DOHH2 (cell line): Measurements from ENCODE around the gene RGPD3.
"Not testable (repeated sequence)": the region's sequence is repeated elsewhere in the genome, so short reads cannot be mapped to it uniquely, and the experiment has no call there.

ENCODE experiments used
- H3F3A ChIP-seq: fragments of 200-600 bp; sonication (generic), shearing (Covaris generic); 2 replicates; pipeline ENCODE4 v1.6.0; 2016; ENCODE audit warnings: antibody characterized with exemption, mild to moderate bottlenecking; ENCODE audit not compliant: control insufficient read depth, insufficient read depth
- H3K27ac ChIP-seq: fragments of 200-600 bp; sonication (generic); 2 replicates; pipeline ENCODE4 v1.5.1; 2014; ENCODE audit warnings: low read depth, mild to moderate bottlenecking, low read length, moderate library complexity
- H3K27me3 ChIP-seq: fragments of 200-600 bp; sonication (generic); 2 replicates; pipeline ENCODE4 v1.6.1; 2014; ENCODE audit warnings: mild to moderate bottlenecking, low read length, mixed read lengths; ENCODE audit not compliant: control insufficient read depth
- H3K36me3 ChIP-seq: fragments of 200-600 bp; sonication (generic); 2 replicates; pipeline ENCODE4 v1.6.1; 2014; ENCODE audit warnings: mild to moderate bottlenecking, low read length, moderate library complexity, mixed read lengths; ENCODE audit not compliant: control insufficient read depth
- H3K4me1 ChIP-seq: fragments of 200-600 bp; sonication (generic); 2 replicates; pipeline ENCODE4 v1.6.1; 2014; ENCODE audit warnings: mild to moderate bottlenecking, low read length, mixed read lengths; ENCODE audit not compliant: control insufficient read depth
- H3K4me2 ChIP-seq: fragments of 200-600 bp; sonication (generic); 2 replicates; pipeline ENCODE4 v1.6.0; 2014; ENCODE audit warnings: mild to moderate bottlenecking, low read length, moderate library complexity
- H3K4me3 ChIP-seq: fragments of 200-600 bp; sonication (generic); 2 replicates; pipeline ENCODE4 v1.5.1; 2014; ENCODE audit warnings: mild to moderate bottlenecking, low read length, mixed read lengths
- H3K79me2 ChIP-seq: fragments of 200-600 bp; sonication (generic); 2 replicates; pipeline ENCODE4 v1.6.1; 2014; ENCODE audit warnings: mild to moderate bottlenecking, low read length, mixed read lengths; ENCODE audit not compliant: control insufficient read depth
- H3K9me2 ChIP-seq: fragments of 200-600 bp; sonication (generic); replicated peaks from 2 replicates; pipeline ENCODE4 v1.6.1; 2014; ENCODE audit warnings: mild to moderate bottlenecking, low read length, mixed read lengths; ENCODE audit not compliant: control insufficient read depth
- H3K9me3 ChIP-seq: fragments of 200-600 bp; sonication (generic); 2 replicates; pipeline ENCODE4 v1.6.1; 2014; ENCODE audit warnings: antibody characterized with exemption, low read length, mixed read lengths; ENCODE audit not compliant: control insufficient read depth, insufficient read depth
- H4K20me1 ChIP-seq: fragments of 200-600 bp; sonication (generic); 2 replicates; pipeline ENCODE4 v1.6.0; 2014; ENCODE audit warnings: low read depth, mild to moderate bottlenecking, antibody characterized with exemption, low read length, moderate library complexity; ENCODE audit not compliant: control insufficient read depth, insufficient read depth

The RGPD3 gene

DNA sequence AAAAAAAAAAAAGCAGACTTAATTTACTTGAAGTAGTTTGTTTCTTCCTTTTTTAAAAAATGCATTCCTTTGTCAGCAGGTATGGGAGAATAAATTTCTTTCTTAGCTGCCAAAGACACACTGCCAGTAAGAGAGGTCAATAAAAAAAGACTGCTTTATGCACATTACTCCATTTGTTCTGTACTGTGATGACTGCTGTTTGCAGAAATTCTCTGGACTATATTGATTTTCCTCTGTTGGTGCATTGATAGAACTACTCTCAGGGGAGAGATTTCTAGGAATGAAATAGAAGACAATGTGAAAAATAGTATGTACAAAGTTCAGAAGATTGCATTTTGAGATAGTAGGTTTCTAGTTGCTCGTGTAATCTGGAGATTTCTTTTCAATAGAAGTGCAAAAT is 11.3 kb upstream of the RGPD3 start:
- H3K4me3 ChIP-seq, H3K27ac ChIP-seq, H4K20me1 ChIP-seq, H3F3A ChIP-seq, H3K9me3 ChIP-seq, H3K9me2 ChIP-seq, H3K4me1 ChIP-seq, H3K4me2 ChIP-seq, H3K79me2 ChIP-seq, H3K36me3 ChIP-seq, H3K27me3 ChIP-seq: not testable (repeated sequence)

DNA sequence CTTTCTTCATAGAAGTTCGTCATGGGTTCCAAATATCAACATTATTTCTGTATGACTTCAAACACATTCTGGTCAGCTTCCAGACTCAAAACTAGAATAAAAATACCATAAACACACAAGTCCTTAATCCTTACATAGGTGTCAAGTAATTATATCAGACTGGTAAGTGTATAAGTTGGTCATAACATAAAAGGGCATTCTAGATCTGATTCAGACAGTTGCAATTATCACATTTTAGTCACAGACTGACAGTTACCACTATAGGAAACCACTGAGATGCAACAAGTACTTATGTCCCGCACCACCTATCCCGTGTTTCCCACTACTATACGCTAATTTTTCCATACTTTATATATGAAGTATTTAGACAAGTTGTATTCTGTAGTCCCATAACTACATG is 9.4 kb upstream of the RGPD3 start:
- not testable (repeated sequence) for H3K4me2 ChIP-seq, H3K27ac ChIP-seq, H3K79me2 ChIP-seq, H3K9me2 ChIP-seq, H3K9me3 ChIP-seq, H3K27me3 ChIP-seq, H4K20me1 ChIP-seq, H3K4me3 ChIP-seq, H3K4me1 ChIP-seq, H3K36me3 ChIP-seq, H3F3A ChIP-seq

DNA sequence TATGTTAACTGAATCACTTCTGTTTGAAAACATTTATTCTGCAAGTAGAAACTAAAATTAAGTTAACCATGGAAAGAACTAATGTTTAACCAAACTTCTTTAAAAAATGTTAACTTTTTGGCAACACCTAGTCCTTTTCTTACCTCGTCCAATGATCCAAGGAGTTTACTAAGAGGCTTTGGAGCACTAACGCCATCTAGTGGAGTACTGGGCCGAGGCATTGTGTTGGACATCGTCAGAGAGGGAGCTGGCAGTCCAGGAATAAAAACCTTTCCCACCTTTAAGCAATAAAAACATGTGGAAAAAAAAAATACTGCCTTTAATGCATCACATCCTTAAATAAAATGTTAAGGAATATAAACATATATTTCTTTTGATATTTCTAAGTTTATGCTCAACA is 2.4 kb upstream of the RGPD3 start:
- not testable (repeated sequence) for H3K4me3 ChIP-seq, H3K36me3 ChIP-seq, H3K4me2 ChIP-seq, H3K4me1 ChIP-seq, H3F3A ChIP-seq, H3K79me2 ChIP-seq, H3K9me3 ChIP-seq, H3K27ac ChIP-seq, H3K9me2 ChIP-seq, H3K27me3 ChIP-seq, H4K20me1 ChIP-seq

DNA sequence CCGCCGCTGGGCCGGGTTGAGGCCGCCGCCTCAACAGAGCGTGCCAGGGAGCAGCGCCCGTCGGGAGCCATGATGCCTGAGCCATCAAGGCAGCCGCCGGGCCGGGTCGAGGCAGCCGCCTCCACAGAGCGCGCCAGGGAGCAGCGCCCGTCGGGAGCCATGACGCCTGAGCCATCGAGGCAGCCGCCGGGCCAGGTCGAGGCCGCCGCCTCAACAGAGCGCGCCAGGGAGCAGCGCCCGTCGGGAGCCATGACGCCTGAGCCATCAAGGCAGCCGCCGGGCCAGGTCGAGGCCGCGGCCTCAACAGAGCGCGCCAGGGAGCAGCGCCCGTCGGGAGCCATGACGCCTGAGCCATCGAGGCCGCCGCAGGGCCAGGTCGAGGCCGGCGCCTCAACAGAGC is 697 bp downstream of the RGPD3 start:
- H3K9me2 ChIP-seq, H3K27ac ChIP-seq, H3K27me3 ChIP-seq, H3F3A ChIP-seq, H3K4me1 ChIP-seq, H3K9me3 ChIP-seq, H3K4me2 ChIP-seq, H3K79me2 ChIP-seq, H4K20me1 ChIP-seq, H3K36me3 ChIP-seq, H3K4me3 ChIP-seq: not testable (repeated sequence)

DNA sequence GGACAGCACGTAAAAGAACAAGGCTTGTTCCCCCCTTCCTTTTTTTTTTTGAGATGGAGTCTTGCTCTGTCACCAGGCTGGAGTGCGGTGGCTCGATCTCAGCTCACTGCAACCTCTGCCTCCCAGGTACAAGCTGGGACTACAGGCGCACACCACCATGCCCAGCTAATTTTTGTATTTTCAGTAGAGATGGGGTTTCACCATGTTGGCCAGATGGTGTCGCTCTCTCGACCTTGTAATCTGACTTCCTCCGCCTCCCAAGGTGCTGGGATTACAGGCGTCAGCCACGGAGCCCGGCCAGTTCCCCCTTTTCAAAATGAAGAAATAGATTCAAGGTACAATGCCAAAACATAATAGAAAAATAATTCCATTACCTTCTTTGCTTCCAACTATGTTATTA is 6.3 kb downstream of the RGPD3 start:
- H3K4me3 ChIP-seq, H3K79me2 ChIP-seq, H3K27ac ChIP-seq, H3F3A ChIP-seq, H3K36me3 ChIP-seq, H3K27me3 ChIP-seq, H3K4me1 ChIP-seq, H3K9me3 ChIP-seq, H3K4me2 ChIP-seq, H4K20me1 ChIP-seq, H3K9me2 ChIP-seq: not testable (repeated sequence)

DNA sequence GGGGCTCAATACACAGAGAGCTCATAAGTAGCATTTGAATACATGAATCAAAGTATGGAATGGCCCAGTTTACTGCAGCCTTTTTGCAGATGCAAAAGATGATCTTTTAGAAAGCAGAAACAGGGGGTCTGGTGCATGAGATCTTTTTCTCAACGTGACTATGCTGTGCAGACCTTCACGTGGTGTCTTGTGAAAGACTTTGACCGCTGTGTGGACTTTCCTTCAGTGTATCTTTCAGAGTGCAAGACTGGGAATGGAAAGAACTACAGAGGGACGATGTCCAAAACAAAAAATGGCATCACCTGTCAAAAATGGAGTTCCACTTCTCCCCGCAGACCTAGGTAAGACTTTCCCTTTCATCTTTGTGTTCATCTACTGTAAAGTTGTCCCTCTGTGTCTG is 77.5 kb downstream of the RGPD3 start:
- H3F3A ChIP-seq, H3K9me2 ChIP-seq, H3K4me1 ChIP-seq, H3K79me2 ChIP-seq, H3K36me3 ChIP-seq, H3K27me3 ChIP-seq, H3K4me3 ChIP-seq, H3K9me3 ChIP-seq, H3K4me2 ChIP-seq, H4K20me1 ChIP-seq, H3K27ac ChIP-seq: not testable (repeated sequence)

DNA sequence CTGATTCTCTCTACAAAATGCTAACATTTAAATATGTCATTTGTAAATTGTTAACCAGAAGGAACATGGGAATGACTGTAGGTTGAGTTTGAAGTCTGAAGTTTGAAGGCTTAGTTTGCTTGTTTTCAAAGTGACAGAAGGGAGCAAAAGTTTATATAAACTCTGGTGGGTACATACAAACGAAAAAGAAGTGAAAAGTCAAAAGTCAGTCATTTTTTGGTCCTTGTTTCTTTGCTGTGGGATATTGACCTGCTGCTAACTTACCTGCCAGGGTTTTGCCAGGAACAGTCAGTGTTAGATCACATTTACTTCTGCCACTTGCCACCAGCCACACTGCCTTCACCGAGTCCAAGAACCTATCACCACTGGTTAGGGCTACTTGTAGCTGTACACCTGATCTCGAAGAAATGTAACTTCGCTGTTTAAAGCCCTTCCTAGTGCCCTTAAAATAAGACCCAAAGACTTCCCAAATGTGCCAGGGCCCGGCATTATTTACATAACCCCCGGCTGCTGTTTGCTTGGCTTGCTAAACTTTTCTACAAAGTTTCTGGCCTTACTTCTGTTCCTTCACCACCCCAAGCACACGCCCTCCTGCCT is 79.3 kb downstream of the RGPD3 start:
- not testable (repeated sequence) for H3K4me2 ChIP-seq, H3K9me3 ChIP-seq, H3K4me3 ChIP-seq, H4K20me1 ChIP-seq, H3K79me2 ChIP-seq, H3K27me3 ChIP-seq, H3K4me1 ChIP-seq, H3F3A ChIP-seq, H3K36me3 ChIP-seq, H3K9me2 ChIP-seq, H3K27ac ChIP-seq

DNA sequence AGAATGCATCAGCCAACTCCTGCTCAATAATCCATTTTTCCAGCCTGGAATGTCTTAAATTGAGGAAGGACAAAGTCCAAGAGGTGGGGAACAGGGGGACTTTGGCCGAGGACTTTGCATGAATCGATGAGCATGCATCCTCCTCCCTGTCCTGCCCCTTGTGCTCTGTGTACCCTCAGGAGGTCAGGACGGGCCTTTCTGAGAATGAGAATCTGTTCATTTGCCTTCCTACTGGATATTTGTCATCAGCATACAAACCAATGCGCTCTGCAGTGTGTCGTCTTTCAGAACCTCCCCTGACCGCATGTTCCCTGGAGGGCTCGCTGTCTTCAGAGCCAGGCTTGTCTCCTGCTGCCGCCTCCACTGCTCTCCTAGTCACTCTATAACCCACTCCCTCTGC is 83.7 kb downstream of the RGPD3 start:
- H3K9me3 ChIP-seq, H3K9me2 ChIP-seq, H3K79me2 ChIP-seq, H3K27me3 ChIP-seq, H3K27ac ChIP-seq, H3F3A ChIP-seq, H3K36me3 ChIP-seq, H3K4me1 ChIP-seq, H3K4me2 ChIP-seq, H4K20me1 ChIP-seq, H3K4me3 ChIP-seq: not testable (repeated sequence)

DNA sequence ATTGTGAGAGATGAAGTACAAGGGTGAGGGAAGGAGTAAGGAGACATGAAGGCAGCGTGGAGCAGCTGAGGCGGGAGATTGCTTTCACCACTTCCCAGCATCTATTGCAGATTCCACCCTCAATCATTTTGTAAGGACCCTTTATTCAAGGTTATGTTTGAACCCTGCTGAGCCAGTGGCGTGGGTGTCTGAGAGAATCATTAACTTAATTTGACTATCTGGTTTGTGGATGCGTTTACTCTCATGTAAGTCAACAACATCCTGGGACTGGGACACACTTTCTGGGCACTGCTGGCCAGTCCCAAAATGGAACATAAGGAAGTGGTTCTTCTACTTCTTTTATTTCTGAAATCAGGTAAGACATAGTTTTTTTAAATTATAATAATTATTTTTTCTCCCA is 86.3 kb downstream of the RGPD3 start:
- H3K4me2 ChIP-seq, H3K4me1 ChIP-seq, H3K9me3 ChIP-seq: not testable (repeated sequence)

More for the DNA sequence above, 86.3 kb downstream of the RGPD3 start:
- H3K27me3 ChIP-seq, H3K9me2 ChIP-seq, H3K27ac ChIP-seq, H3F3A ChIP-seq, H3K36me3 ChIP-seq, H3K79me2 ChIP-seq, H4K20me1 ChIP-seq, H3K4me3 ChIP-seq: not testable (repeated sequence)
